NCI-H1105 treated with DMSO at 0.1 percent for 48 hours (cell line): Measurements from ENCODE around the gene HEATR9.

Experiments
- DNase-seq: peaks from one replicate; lab custom pipeline; 2025; lab: John Stamatoyannopoulos, UW

HEATR9 gene

GRCh38 chr17:35893751-35894150 lies 25.1 kb upstream of the HEATR9 start:
- no peak for DNase-seq

- no peak for DNase-seq
Observed at GRCh38 chr17:35892091-35893035, 23.7 kb upstream of the HEATR9 start.

DNA sequence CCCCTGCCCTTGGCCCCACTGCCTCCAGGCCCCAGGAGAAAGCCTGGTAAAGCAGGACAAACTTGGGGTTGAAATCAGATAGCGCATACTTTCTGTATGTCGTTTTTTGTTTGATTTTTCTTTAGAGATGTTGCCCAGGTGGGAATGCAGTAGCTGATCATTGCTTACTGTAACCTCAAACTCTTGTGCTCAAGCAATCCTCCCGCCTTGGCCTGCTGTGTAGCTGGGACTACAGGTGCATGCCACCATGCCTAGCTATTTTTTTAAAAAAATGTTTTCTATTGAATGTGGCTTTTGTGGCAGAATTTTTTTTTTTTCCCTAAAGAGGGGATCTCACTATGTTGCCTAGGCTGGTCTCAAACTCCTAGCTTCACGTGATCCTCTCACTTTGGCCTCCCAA lies 22.6 kb upstream of the HEATR9 start:
- DNase-seq = no peak

DNA sequence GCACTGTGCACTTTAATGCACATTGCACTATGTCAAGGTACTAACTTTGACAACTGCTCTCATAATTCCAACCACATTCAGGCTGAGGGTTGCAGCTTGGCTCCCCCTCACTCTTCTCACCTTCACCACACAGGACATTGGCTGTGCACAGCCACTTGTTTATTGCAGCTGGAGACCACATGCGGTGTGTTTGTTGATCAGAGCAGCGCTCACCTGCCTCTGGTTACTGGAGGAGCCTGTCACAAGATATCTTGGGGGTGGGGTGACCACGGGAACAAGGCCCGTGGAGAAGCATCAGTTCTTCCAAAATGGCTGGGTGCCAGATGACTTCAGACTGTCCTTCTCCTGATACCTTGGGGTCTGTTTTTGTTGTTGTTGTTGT lies 22.1 kb upstream of the HEATR9 start:
- DNase-seq = peak; percentile 11

- DNase-seq = peak; percentile 64
Observed at GRCh38 chr17:35889818-35890773, 21.4 kb upstream of the HEATR9 start.

GRCh38 chr17:35889241-35889640 lies 20.6 kb upstream of the HEATR9 start:
- no peak for DNase-seq

DNA sequence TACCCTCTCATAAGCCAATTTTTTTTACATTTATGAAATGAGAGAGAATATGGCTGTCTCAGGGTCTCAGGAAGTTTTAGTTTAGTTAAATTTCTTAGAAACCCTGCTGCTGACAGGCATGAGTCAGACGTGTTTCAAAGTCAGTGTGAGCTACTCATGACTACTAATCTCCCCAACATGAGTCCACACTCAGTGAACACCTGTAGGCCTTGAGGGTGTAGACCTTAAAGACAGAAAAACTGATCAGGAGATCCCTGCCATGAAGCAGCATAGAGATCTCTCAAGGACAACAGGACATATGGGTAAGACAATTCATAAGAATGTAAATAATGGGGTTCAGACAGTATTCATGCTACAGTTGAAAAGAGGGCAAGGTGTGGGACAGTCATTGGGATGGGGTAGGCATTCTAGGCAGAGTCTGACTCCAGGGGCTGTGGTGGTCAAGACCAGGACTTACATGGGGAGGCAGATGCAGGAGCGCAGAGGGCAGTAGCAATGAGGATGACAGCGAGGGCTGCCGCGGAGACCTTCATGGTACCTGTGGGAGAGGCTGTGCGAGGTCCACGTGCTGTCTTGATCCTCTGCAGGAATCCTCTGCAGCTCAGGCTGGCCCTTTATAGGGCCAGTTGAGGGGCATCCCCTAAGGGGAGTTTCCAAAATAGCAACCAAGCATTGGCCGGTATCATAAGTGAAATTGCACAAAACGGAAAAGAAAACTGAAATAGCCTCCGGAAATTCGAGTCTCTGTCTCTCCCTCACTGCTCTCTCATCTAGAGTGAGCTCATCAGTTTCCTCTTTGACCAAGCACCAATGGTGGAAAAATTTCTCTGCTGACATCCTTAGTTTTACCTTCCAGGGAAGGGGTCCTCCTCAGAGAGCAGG lies 11.3 kb upstream of the HEATR9 start, which contains the start of gene CCL5:
Gene CCL5 (minus strand): TSS at position 588 of the 882 bp plus-strand sequence.
- DNase-seq = no peak

- no peak for DNase-seq
Observed at GRCh38 chr17:35878361-35878760, 9.7 kb upstream of the HEATR9 start.

GRCh38 chr17:35877345-35878029 lies 8.8 kb upstream of the HEATR9 start:
- no peak for DNase-seq

DNA sequence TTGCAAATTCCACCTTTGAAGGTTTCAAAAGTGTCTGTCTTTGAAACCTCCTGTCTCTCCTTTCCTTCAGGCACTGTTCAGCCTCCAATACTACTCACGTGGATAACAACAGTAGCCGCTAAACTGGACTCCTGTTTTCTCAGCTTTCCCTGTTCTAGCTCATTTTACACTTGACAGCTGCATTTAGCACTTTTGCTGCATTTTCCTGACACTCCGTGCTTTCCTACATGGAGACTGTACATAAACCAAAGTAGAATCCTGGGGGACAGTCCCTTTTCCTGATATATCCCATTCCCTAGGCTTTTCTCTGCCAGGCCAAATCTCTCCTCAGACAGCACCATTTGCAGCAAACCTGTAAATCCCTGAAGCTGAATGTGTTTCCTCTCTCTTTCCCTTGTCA lies 7.8 kb upstream of the HEATR9 start:
- no peak for DNase-seq

DNA sequence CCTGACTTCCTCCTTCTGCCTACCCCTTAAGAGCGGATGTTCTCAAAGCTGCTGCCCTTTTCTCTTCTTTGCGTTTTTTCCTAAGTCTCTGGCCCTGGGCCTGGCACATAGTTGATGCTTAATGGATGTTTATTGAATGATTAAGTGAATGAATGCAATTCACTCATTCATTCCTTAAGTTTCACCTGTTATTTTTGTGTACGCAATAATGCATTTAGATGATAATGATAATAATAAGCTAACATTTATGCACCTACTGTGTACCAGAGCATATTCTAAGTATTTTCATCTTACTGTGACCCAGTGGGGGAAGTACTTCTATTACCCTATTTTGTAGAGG lies 7.1 kb upstream of the HEATR9 start:
- no peak for DNase-seq

DNA sequence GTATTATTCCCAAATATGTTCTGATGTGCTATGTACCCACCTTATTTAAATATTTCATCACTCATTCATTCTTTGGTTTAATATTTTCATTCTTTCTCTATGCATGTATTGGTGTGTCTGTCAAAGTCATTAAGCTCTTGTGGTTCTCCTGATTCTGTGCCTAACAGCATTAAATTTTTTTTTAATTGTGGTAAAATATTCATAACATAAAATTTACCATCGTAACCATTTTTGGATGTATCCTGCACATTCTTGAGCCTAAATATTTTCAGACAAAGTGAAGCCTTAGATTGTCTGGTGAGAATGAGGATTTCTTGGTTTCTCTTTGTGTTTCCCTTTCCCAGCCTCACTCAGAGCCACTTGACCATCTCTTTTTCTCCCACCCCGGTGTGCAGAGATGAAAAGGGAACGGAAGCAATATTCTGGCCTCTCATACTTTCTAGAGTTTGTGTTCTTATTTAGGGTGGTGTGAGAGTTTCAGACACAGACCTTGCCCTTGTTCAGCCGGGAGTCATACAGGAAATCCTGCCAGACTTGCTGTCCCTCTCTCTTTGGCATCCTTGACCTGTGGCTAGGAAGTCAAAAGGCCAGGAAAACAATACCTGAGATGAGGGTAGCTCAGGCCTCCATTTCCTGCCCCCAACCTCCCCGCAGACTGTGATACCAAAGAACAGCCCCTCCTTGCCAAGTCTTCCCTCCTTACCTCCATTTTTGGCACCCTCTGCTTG lies 6.5 kb upstream of the HEATR9 start:
- DNase-seq = no peak

GRCh38 chr17:35872196-35872980 lies 3.7 kb upstream of the HEATR9 start:
- DNase-seq = no peak

DNA sequence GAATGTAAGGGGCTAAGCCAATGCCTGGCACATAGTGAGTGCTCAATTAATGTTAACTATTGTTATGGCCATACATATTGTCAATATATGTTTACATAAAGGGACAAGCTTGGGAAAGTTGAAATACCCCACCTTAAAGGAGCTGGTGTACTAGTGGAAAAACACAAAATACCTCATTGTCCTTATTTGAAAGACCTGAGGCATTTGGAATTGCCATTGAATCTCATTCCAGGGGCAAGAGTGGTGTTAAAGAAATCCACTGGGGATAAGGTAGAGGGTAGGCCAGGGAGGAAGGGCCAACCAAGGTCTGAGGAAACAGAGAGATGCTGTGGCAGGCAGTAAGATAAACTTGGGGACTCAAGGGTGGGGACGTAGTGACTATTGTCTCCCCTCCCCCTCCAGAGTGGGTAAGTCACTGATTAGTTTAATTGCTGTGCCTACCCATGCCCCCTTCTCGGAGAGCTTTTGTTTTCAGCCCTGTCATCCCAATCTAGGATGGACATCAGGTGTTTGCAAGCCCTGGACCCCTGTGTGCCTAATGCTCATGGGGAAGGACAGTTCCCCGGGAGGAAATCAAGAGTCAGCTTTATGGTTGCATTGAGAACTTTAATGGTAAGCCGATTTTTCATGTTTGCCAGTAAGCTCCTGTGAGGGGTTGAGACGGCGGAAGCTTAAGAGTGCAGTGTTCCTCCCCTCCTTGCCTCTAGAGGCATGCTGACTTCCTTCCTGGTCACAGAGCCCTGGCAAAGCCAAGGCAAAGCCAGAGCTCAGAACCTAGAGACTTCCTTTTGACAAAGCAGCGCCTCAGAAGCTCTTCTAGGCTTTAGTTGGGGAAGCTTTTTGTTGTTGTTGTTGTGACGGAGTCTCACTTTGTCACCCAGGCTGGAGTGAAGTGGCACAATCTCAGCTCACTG lies 2.5 kb upstream of the HEATR9 start:
- DNase-seq = no peak

DNA sequence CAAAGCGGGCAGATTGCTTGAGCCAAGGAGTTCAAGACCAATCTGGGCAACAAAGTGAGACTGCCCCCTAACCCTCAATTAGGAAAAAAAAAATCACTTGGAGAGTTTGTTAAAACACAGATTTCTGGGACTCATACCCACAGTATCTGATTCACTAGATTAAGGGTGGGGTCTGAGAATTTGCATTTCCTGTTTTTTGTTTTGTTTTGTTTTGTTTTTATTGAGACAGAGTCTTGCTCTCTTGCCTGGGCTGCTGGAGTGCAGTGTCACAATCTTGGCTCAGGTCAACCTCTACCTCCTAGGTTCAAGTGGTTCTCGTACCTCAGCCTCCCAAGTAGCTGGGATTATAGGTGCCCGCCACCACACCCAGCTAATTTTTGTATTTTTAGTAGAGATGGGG lies 1.1 kb downstream of the HEATR9 start:
- DNase-seq = no peak

GRCh38 chr17:35866341-35866950 lies 2.2 kb downstream of the HEATR9 start:
- no peak for DNase-seq

DNA sequence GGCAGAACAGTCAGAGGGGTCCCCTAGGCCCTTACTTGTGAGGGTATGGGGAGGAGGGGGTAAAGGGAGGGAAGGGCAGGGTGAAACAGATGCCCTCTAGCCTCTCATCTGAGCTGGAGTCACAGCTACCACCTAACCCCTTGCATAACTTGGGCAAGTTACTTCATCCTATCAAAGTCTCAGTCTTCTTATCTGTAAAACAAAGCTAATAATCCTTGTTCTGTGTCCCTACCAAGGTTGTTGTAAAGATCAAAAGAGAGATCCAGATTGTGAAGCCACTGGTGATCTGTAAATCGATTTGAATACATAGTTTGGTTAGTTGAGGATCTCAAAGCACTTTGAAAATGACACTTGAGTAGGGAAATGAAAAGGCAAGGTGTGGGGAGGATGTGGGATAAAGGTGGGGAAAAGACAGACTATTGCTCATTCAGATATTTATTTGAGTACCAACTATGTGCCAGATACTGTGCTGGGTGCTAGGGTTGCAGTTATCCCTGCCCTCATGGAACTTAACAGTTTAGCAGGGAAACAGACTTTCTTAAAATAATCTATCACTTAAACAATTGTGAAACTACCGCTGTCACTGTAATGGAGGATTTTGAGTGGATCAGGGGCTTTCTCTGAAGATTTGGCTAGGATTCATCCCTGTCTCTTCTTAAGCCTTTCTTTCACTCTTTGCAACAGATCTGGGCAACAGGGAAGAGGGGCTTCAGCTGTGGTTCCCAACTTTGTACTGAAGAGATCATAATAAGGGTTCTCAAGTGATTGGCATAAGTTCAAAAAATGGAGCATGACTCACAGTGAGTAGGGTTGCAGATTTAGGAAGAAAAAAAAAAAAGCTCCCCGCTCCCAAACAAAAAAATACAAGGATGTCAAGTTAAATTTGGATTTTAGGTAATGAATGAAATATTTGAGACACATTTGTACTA lies 3.0 kb downstream of the HEATR9 start:
- DNase-seq = peak; percentile 4
